Heart left ventricle (tissue), 16 donors: ENCODE results near the gene KATNB1. TPM values are rescaled to one million over a fixed set of nuclear protein-coding genes. Genes with fewer than 3 reads are reported as not detected.
A peak's percentile ranks its signal among the peaks of the same experiment; 100 is the strongest.
"Not testable (repeated sequence)": the region's sequence is repeated elsewhere in the genome, so short reads cannot be mapped to it uniquely, and the experiment has no call there.

Experiments
- ATAC-seq, 4 donors: fragments of 200-7000 bp; cut with Tn5 transposase; one replicate each; pipeline ENCODE4 v1.9.1; 2020 to 2022; ENCODE audit warnings: moderate library complexity in 4 of 4, mild to moderate bottlenecking in 3 of 4, moderate number of reproducible peaks in 1 of 4
- DNase-seq, 5 donors: peaks; one replicate each; pipeline ENCODE4 v3.0.0-alpha.2; 2020
- H3K27ac ChIP-seq, 12 donors: fragments of 200-600 bp; sonication (generic) in 4 of 12; one replicate each; pipeline versions ENCODE4 v1.5.0 to v1.8.0; 2016 to 2022; ENCODE audit warnings: mild to moderate bottlenecking in 2 of 12
- H3K27me3 ChIP-seq, 9 donors: fragments of 200-600 bp; sonication (generic) in 2 of 9; one replicate each; pipeline versions ENCODE4 v1.5.1 to v1.8.0; 2016 to 2022; ENCODE audit warnings: mild to moderate bottlenecking in 3 of 9
- H3K36me3 ChIP-seq, 9 donors: fragments of 200-600 bp; sonication (generic) in 2 of 9; one replicate each; pipeline versions ENCODE4 v1.5.0 to v1.8.0; 2018 to 2022; ENCODE audit warnings: mild to moderate bottlenecking in 2 of 9
- H3K4me1 ChIP-seq, 12 donors: fragments of 200-600 bp; sonication (generic) in 4 of 12; one replicate each; pipeline versions ENCODE4 v1.5.0 to v1.8.0; 2016 to 2022; ENCODE audit warnings: mild to moderate bottlenecking in 3 of 12
- H3K4me3 ChIP-seq, 12 donors: fragments of 200-600 bp; sonication (generic) in 4 of 12; one replicate each; pipeline versions ENCODE4 v1.5.0 to v1.8.0; 2017 to 2022; ENCODE audit warnings: mild to moderate bottlenecking in 9 of 12, moderate library complexity in 4 of 12
- H3K9me3 ChIP-seq, 12 donors: fragments of 200-600 bp; sonication (generic) in 4 of 12; one replicate each; pipeline versions ENCODE4 v1.5.0 to v1.8.0; 2016 to 2022; ENCODE audit warnings: mild to moderate bottlenecking in 1 of 12
- POLR2A ChIP-seq, 2 donors: fragments of 450-650 bp; IDR thresholded peaks; one replicate each; pipeline ENCODE4 v1.6.1; 2017; ENCODE audit warnings: antibody characterized with exemption in 2 of 2, mild to moderate bottlenecking in 2 of 2, moderate library complexity in 2 of 2
- WGBS, 4 donors: extraction: QIAGEN DNeasy Blood & Tissue Kit in 2 of 4; methylation state at CpG; one replicate each; pipeline versions ENCODE4 v1.1.5 to v1.1.7; 2013 to 2018; 5-methylcytosine and 5-hydroxymethylcytosine counted together
- intact Hi-C, 10 donors: fragments of 100-400 bp; cut with DNase I; formaldehyde crosslinking; loops; one replicate each; pipeline versions ENCODE4 v1.11.1 to v1.14.2; 2022
- polyA plus RNA-seq, 2 donors: library from polyadenylated mRNA; stranded (reverse); fragments of 200-250 nt; gene quantifications; one replicate each; pipeline ENCODE4 v1.2.3, GENCODE V29; 2013
- total RNA-seq, 9 donors: library from RNA; depleted of rRNA in 2 of 9; stranded (reverse); fragments of >200 nt in 2 of 9; fragmentation: NEBNext Ultra II Directional in 3 of 9; extraction: Animal tissue kit (Norgen Biotek cat#: 25700) in 3 of 9; gene quantifications; one replicate each; pipeline versions ENCODE4 v1.1.0 to v1.2.4, GENCODE V29; 2016 to 2023
- TF ChIP-seq, protein P1 (sequence below), 12 donors: fragments of 200-600 bp; sonication (generic) in 4 of 12; IDR thresholded peaks; one replicate each; pipeline versions ENCODE4 v1.5.0 to v1.8.0; 2018 to 2022; ENCODE audit warnings: antibody characterized with exemption in 12 of 12, mild to moderate bottlenecking in 5 of 12
- donor health status: ischemic (EF 13 %, LVEDD 7.1; RV severe dilation, severe dysfunction).
- donor health status: healthy with polysubstance abuse.
- donor health status: DM: no; HTN: yes; CAD: no.
- donor health status: DM: no; HTN: no; CAD: no.
- donor health status: ischemic (EF 25% LVEDD 6.9; RV normal size, moderate dysfunction).
- donor health status: ischemic (EF 25% LVEDD 5.7; RV mildly dilated, moderate dysfunction).
- donor health status: healthy.
- donor health status: DM: yes; HTN: yes; CAD: no.
- donor health status: ischemic (EF 35%, LVEDD 5.7; RV mildly dilated, moderate dysfunction).
- donor health status: nonischemic (EF 11% LVEDD 7.7; RV severe dilation, severe dysfunction).
- donor health status: DM: yes; HTN: yes; CAD: no.
- donor health status: PGD.
- donor health status: ischemic (EF 29% LVEDD 5.4; RV normal size, mild dysfunction).
- donor health status: nonischemic (EF 23%, LVEDD 6.1; RV moderate dilation, normal function).

Gene KATNB1
- total and polyA plus RNA-seq, 11 donors: 8.0 to 20.5 (median 15.3) TPM

DNA sequence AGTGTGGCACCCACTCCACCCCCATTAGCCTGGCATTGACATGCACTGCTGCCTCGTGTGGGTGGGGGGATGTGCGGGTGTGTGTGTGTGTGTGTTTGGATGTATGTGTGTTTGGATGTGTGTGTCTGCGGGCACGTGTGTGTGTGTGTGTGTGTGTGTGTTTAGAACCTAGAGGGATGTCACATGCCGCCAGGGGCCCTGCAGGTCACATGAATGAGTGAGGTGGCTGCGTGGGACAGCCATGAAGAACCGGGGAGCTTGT lies 9.0 kb downstream of the KATNB1 start:
- Histone ChIP-seq H3K27ac (no peak overlapping the region), H3K9me3 (no peaks in the 10 kb centered on the region), H3K4me3 (no peak overlapping the region), H3K27me3 (no peaks in the 10 kb centered on the region), H3K36me3 (peaks cover 0 to 12% (median 0%) of the 10 kb centered on the region in 9 donors), H3K4me1 (peaks cover 0 to 10% (median 4%) of the 10 kb centered on the region in 12 donors)
- TF ChIP-seq, protein P1, sequence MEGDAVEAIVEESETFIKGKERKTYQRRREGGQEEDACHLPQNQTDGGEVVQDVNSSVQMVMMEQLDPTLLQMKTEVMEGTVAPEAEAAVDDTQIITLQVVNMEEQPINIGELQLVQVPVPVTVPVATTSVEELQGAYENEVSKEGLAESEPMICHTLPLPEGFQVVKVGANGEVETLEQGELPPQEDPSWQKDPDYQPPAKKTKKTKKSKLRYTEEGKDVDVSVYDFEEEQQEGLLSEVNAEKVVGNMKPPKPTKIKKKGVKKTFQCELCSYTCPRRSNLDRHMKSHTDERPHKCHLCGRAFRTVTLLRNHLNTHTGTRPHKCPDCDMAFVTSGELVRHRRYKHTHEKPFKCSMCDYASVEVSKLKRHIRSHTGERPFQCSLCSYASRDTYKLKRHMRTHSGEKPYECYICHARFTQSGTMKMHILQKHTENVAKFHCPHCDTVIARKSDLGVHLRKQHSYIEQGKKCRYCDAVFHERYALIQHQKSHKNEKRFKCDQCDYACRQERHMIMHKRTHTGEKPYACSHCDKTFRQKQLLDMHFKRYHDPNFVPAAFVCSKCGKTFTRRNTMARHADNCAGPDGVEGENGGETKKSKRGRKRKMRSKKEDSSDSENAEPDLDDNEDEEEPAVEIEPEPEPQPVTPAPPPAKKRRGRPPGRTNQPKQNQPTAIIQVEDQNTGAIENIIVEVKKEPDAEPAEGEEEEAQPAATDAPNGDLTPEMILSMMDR (IDR thresholded peaks at IDR 0.05): no peak
- TF ChIP-seq POLR2A (IDR thresholded peaks at IDR 0.05): no peak
- intact Hi-C loops: no loop called here
- peak in 1 of 5 donors; percentile 11 for DNase-seq
- ATAC-seq: no peak
- WGBS, 4 donors: 82 to 95% (median 88%) methylated on average over 6 to 7 of the region's 7 CpGs

DNA sequence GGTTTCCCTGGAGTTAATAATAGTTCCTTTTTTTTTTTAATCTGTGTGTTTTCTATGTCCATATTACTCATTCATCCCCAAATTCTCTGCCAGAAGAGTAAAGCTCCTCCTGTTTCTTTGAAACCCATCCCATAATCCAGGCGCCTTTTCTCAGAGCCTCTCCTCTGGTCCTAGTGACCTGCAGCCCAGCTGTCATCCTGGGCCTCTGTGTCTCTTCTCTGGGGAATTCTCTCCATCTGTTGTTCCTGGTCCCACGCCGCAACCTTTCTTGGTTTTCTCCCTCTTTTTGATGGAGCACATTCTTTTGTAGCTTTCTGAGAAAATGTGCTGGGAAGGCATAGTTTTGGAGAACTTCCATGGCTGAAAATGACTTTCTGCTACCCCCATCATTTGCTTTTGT lies 10.2 kb downstream of the KATNB1 start:
- no peak overlapping the region for H3K4me3 ChIP-seq
- peaks cover 0 to 10% (median 4%) of the 10 kb centered on the region in 12 donors for H3K4me1 ChIP-seq
- peaks cover 0 to 12% (median 0%) of the 10 kb centered on the region in 9 donors for H3K36me3 ChIP-seq
- no peaks in the 10 kb centered on the region for H3K9me3 ChIP-seq
- WGBS, 4 donors: 94 to 99% (median 98%) methylated on average over 3 of the region's 3 CpGs
- TF ChIP-seq, protein P1 (IDR thresholded peaks at IDR 0.05): no peak
- no peak for TF ChIP-seq POLR2A (IDR thresholded peaks at IDR 0.05)
- ATAC-seq (no peak), DNase-seq (no peak)
- H3K27me3 ChIP-seq: no peaks in the 10 kb centered on the region
- H3K27ac ChIP-seq: no peak overlapping the region
- intact Hi-C loops: no loop called here

DNA sequence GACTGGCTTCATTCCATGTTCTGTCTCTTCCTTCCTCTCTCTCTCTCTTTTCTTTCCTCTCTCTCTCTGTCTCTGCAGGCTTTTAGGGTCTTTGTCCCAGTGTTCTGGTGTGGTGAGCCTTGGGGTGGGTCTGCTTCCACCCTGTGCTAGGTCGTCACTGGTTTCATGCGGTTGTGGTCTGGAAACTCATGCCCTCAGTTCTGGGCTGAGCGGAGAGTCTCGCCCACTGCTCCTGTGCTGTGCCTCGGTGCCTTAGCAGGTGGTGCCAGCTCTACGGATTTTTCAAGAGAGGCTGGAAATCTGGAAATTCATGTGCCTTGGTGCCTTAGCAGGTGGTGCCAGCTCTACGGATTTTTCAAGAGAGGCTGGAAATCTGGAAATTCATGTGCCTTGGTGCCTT lies 10.7 kb downstream of the KATNB1 start:
- H3K27ac ChIP-seq, H3K4me3 ChIP-seq, intact Hi-C loops, ATAC-seq, DNase-seq, H3K9me3 ChIP-seq, H3K27me3 ChIP-seq: not testable (repeated sequence)
- WGBS, 4 donors: 81 to 94% (median 93%) methylated on average over 7 of the region's 7 CpGs
- peaks cover 0 to 12% (median 2%) of the 10 kb centered on the region in 9 donors for H3K36me3 ChIP-seq
- H3K4me1 ChIP-seq: peaks cover 0 to 10% (median 4%) of the 10 kb centered on the region in 12 donors

DNA sequence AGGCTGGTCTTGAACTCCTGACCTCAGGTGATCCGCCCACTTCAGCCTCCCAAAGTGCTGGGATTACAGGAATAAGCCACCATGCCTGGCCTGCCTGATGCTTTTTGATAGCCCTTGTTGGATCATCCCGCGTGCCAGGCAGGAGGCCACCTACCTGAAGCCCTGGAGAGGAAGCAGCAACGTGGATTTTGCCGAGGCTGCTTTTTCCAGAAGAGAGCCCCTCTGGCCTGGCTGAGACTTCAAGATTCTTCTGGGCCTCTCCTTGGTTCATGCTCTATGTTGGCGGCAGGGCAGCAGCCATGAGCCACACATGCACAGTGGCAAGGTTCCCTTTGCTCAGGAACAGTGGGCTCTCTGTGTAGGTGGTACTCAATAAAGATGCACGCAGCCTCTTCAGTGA lies 11.5 kb downstream of the KATNB1 start:
- 92 to 100% (median 94%) methylated on average over 5 to 7 of the region's 7 CpGs for WGBS, 4 donors
- Histone ChIP-seq H3K27ac (no peak overlapping the region), H3K9me3 (no peaks in the 10 kb centered on the region), H3K36me3 (peaks cover 0 to 19% (median 3%) of the 10 kb centered on the region in 9 donors), H3K4me3 (no peak overlapping the region), H3K4me1 (peaks cover 0 to 5% (median 3%) of the 10 kb centered on the region in 12 donors), H3K27me3 (no peaks in the 10 kb centered on the region)
- ATAC-seq: no peak
- peak in 1 of 5 donors; percentile 4 for DNase-seq
- TF ChIP-seq, protein P1 (IDR thresholded peaks at IDR 0.05): no peak
- TF ChIP-seq POLR2A (IDR thresholded peaks at IDR 0.05): no peak
- intact Hi-C loops: no loop called here

DNA sequence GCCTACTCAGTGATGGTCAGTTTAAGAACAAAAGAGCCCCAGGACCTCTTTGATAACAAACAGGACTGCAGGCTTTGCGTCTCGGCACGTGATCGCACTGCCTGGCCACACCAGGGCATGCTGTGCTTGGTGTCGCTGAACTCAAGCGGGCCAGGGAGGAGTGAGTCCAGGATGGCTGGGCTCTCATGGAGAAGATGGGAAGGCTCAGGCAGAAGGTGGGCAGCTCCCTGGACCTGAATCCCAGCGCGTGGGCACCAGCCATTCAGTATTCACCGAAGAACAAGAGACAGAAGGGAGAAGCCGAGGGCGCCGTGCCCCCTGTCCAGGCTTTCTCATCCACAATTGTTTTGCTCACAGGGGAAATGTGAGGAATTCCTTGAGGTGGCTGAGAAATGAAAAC lies 11.9 kb downstream of the KATNB1 start:
- no peak for TF ChIP-seq POLR2A (IDR thresholded peaks at IDR 0.05)
- TF ChIP-seq, protein P1 (IDR thresholded peaks at IDR 0.05): no peak
- no peak for ATAC-seq
- peaks cover 0 to 20% (median 3%) of the 10 kb centered on the region in 9 donors for H3K36me3 ChIP-seq
- intact Hi-C loops: no loop called here
- H3K27ac ChIP-seq: no peak overlapping the region
- H3K9me3 ChIP-seq: no peaks in the 10 kb centered on the region
- H3K27me3 ChIP-seq: no peaks in the 10 kb centered on the region
- peaks cover 0 to 3% (median 0%) of the 10 kb centered on the region in 12 donors for H3K4me1 ChIP-seq
- no peak overlapping the region for H3K4me3 ChIP-seq
- no peak for DNase-seq
- WGBS, 4 donors: 90 to 97% (median 96%) methylated on average over 12 of the region's 12 CpGs
